Measurements from ENCODE around the gene EIF2AK2. TPM values are rescaled to one million over a fixed set of nuclear protein-coding genes. Genes with fewer than 3 reads are reported as not detected.

Gene EIF2AK2
- total and polyA plus RNA-seq, 10 of the 15 experiments (the other 5 are each of a cell fraction or from before 2014, with no cell fraction given) = 16.2 to 81.4 (median 63.3) TPM

- TF ChIP-seq DPF2 (IDR thresholded peaks at IDR 0.05) (no peak), ETV6 (conservative IDR thresholded peaks at IDR 0.05 in 1 of 2, IDR thresholded peaks at IDR 0.05 in 1 of 2; ENCODE audit: borderline replicate concordance in 1 of 2, low read depth in 1 of 2) (no peak), KDM1A (IDR thresholded peaks at IDR 0.05; ENCODE audit: borderline replicate concordance) (no peak), HDGF (IDR thresholded peaks at IDR 0.05) (no peak), USF2 (IDR thresholded peaks at IDR 0.05; ENCODE audit: borderline replicate concordance, low read depth, low read length) (no peak)
- TF ChIP-seq, protein P1, sequence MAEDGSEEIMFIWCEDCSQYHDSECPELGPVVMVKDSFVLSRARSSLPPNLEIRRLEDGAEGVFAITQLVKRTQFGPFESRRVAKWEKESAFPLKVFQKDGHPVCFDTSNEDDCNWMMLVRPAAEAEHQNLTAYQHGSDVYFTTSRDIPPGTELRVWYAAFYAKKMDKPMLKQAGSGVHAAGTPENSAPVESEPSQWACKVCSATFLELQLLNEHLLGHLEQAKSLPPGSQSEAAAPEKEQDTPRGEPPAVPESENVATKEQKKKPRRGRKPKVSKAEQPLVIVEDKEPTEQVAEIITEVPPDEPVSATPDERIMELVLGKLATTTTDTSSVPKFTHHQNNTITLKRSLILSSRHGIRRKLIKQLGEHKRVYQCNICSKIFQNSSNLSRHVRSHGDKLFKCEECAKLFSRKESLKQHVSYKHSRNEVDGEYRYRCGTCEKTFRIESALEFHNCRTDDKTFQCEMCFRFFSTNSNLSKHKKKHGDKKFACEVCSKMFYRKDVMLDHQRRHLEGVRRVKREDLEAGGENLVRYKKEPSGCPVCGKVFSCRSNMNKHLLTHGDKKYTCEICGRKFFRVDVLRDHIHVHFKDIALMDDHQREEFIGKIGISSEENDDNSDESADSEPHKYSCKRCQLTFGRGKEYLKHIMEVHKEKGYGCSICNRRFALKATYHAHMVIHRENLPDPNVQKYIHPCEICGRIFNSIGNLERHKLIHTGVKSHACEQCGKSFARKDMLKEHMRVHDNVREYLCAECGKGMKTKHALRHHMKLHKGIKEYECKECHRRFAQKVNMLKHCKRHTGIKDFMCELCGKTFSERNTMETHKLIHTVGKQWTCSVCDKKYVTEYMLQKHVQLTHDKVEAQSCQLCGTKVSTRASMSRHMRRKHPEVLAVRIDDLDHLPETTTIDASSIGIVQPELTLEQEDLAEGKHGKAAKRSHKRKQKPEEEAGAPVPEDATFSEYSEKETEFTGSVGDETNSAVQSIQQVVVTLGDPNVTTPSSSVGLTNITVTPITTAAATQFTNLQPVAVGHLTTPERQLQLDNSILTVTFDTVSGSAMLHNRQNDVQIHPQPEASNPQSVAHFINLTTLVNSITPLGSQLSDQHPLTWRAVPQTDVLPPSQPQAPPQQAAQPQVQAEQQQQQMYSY (CRISPR knock-in tag; IDR thresholded peaks at IDR 0.05) = no peak
These were observed 95.0 kb downstream of the EIF2AK2 start (continued) for GRCh38 chr2:37061776-37062175.

DNA sequence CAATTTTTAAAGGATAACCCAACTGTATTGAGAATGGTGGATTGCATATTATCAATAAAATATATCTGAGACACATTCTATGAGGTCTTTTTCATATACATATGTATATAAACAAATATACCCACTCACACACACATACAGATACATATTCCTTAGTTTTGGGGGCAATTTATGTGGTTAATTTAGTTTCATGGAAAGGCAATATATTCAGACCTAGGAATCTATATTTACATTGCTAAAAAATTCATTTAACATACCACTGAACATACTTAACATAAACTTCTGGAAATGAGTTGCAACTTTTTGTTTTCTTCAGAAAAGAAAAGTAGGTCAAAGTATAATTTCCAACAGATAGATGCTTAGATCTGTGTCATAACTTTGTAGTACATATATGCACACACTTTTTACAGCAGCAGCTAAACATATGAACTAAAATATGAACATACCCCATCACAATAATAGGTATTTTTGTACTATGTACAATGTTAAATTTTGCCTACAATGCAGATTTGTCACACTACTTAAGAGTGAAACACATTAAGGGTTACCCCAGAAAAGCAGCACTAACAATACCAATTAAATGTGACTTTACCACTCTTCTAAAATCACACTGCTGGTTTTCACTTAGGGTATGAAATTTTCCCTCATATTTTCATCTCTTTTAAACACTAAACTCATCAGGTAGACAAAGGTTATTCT, 95.6 kb downstream of the EIF2AK2 start:
- no peak for ATAC-seq
- in situ Hi-C loops (cut with MboI) = no loop called here
- no peak overlapping the region for H3K9ac ChIP-seq (ENCODE audit: control insufficient read depth, insufficient read depth, low read length)
- BruUV-seq (replicated peaks) = no TSS peak
- no peaks in the 10 kb centered on the region for H3K79me2 ChIP-seq (ENCODE audit: control insufficient read depth, insufficient read depth, low read length)
- H3K4me2 ChIP-seq (ENCODE audit: control insufficient read depth, insufficient read depth) = no peak overlapping the region
- H2AFZ ChIP-seq (ENCODE audit: control insufficient read depth, low read depth, low read length) = no peak overlapping the region
- RAD21 ChIA-PET (ENCODE audit: unreplicated experiment) = no interaction called here
- H3K36me3 ChIP-seq (ENCODE audit: control insufficient read depth in 2 of 2, insufficient read depth in 2 of 2, low read length in 1 of 2) = peaks cover 2 to 35% of the 10 kb centered on the region in 2 experiments; a peak in 3 of 4 replicates
- H3K4me1 ChIP-seq (ENCODE audit: control insufficient read depth, insufficient read depth, low read length) = no peaks in the 10 kb centered on the region
- H3K9me3 ChIP-seq (replicated peaks; ENCODE audit: control insufficient read depth, insufficient read depth, low read length) = no peaks in the 10 kb centered on the region
- H3K4me3 ChIP-seq = no peak overlapping the region
- no peaks in the 10 kb centered on the region for H3K27me3 ChIP-seq (replicated peaks in 1 of 2; ENCODE audit: control insufficient read depth in 2 of 2, insufficient read depth in 2 of 2, low read length in 1 of 2)
- POLR2A ChIA-PET = no interaction called here
- FAIRE-seq = no peak
- SMC1A ChIA-PET (ENCODE audit: uncharacterized antibody, unreplicated experiment) = interaction anchor here (1.3 kb wide), 2 partner anchors 8 to 9 kb away, joined by 3 read pairs; no protein-coding TSS in a partner anchor
- TF ChIP-seq ZNF207 (IDR thresholded peaks at IDR 0.05; ENCODE audit: borderline replicate concordance) (no peak), MEF2A (IDR thresholded peaks at IDR 0.05; ENCODE audit: insufficient read depth, low read depth, low read length) (no peak), NFYB (IDR thresholded peaks at IDR 0.05; ENCODE audit: insufficient read depth, low read depth, low read length) (no peak), IKZF2 (IDR thresholded peaks at IDR 0.05) (no peak), ZNF274 (IDR thresholded peaks at IDR 0.05; ENCODE audit: insufficient read depth, insufficient read length) (no peak), MEF2B (IDR thresholded peaks at IDR 0.05; ENCODE audit: partially characterized antibody, poor library complexity, severe bottlenecking) (no peak)
- no peak for DNase-seq (ENCODE audit: low read depth, low spot score)
- CTCF ChIA-PET = no interaction called here
- intact Hi-C loops (cut with micrococcal nuclease; ENCODE audit: unreplicated experiment) = no loop called here
- H4K20me1 ChIP-seq (ENCODE audit: control insufficient read depth, insufficient read depth) = no peaks in the 10 kb centered on the region
- H3K27ac ChIP-seq (ENCODE audit: control insufficient read depth, insufficient read depth) = no peak overlapping the region

Measured in GM12878 (cell line).